ENCODE measurements around the gene DEGS1. TPM values are rescaled to one million over a fixed set of nuclear protein-coding genes. Genes with fewer than 3 reads are reported as not detected.

Gene DEGS1
- total RNA-seq, result 49.8 TPM

GRCh38 chr1:224182866-224183590 is at the start of gene DEGS1:
Gene DEGS1 (plus strand): TSS chr1:224183240. CDS start chr1:224183337, 97 bp downstream.

Small RNA genes lying within 50 kb of the gene (small RNA-seq; reads per million reads assigned to genes)
- gene AC092809.3 (ENCODE audit: low replicate concordance) (not detected), gene RF00139 (ENCODE audit: low replicate concordance) (not detected)

Other genes starting within 250 kb of the DEGS1 start
- gene FBXO28, start 69.1 kb upstream of the DEGS1 start, total RNA-seq, result 54.8 TPM
- 74.2 TPM for gene NVL, start 146.9 kb downstream of the DEGS1 start, total RNA-seq
- gene CNIH4, start 173.6 kb downstream of the DEGS1 start, total RNA-seq, result 29.1 TPM